ENCODE data around the gene NIM1K.
"Not testable (repeated sequence)": the region's sequence is repeated elsewhere in the genome, so short reads cannot be mapped to it uniquely, and the experiment has no call there.

The NIM1K gene

GRCh38 chr5:43231977-43232376 lies 40.0 kb downstream of the NIM1K start:
- peak; percentile 7 to 49 for DNase-seq

DNA sequence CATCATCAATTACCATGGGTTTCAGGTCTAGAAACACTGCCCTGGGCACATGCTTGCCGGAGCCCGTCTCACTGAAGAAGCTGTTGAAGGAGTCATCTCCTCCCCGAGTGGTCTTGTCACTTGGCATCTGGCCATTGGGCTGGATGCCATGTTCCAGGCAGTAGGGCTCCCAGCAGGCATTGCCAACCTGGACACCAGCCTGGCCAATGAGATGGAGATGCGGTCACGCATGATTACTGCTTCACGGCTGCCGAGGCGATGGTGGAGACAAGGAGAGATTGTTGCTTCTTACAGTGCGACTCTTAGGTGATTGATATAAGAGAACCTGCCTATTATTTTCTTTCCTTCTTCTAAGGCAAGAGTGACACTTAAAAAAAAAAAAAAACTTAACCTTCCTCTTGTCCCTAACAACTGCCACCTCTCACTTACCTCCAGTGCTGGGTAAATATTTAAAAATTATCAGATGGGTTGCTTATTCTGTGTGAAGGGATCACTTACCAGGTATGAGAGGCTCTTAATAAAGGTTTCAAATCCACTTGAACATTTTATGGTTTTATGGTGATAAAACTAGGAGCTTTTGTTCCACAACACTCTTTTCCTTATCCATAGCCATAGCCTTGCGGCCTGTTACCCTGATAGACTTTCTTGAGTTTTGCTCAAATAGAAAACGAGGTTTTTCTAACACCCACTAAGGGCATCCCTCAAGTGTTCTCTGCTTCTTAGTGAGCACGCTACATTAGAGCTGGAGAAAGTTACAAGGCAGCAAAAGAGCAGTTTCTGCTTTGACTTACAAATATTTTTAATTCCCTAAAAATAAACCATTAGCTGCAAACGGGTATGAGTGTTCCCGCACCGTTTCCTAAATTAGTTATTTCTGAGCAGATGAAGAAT lies 41.2 kb downstream of the NIM1K start:
- no peak for DNase-seq

GRCh38 chr5:43233946-43234345 lies 41.9 kb downstream of the NIM1K start:
- DNase-seq = no peak

DNA sequence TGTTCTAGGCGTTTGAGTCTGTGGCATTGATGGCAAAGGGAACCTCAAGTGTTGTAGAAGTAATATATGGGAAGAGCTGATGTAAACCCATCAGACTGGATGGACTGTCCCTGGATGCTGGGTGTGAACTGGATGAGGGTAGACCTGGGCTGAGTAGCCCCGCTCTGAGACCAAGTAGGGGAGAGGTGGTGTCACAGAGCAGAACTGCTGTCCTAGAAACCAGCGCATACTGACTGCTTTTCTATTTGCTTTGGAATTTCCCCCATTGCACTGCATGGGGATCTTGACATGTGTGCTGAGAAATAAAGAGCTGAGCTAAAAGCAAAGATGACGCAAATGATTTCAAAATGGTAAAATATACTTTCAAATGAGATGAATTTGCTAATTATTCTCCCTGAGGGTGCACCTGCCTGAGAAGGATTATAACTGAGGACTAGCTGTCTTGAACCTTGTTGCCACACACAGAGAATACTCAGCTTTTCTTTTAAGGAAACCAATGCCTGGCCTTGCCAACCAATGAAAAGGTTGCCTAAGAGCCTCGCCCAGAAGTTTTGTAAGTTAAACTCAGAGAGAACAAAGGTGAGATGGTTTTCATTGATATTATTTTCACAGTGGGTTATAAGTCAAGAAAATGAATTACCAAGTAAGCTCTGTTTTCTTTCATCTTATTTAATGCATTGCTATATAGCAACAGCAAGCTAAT lies 44.8 kb downstream of the NIM1K start:
- no peak for DNase-seq

DNA sequence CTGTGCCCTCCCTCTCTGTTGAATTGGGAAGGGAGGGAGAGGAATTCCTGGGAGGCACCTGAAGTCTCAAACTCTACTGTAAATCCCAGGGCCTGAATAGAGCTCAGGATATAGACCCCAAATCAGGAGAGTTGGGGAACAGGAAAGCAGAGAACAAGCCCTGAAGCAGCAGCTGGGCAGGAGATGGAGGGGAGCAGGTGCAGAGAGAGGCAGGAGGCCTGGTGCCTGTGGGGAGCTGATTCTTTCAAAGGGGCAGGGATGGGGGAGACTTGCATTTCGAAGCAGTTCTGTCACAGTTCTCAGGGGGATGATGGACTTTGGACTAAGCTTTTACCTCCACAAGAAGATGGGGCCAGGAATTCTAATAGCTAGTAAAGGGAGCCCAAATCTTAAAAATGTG lies 50.2 kb downstream of the NIM1K start:
- no peak for DNase-seq

DNA sequence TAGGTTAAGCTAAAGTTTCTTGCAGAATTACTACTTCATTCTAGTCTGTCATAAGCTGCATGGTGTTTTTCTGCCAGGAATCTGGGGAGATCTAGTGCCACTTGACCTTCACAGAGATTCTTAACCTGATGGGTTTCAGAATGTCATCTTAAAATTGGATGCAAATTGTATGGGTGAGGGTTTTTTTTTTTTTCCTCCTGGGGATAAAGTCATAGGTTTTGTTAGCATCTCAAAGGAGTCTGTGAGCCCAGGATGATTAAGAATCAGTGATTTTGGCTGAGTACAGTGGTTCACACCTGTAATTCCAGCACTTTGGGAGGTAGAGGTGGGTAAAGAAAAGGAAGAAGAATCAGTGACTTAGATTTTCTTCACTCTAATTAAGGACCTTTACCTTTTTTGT lies 51.2 kb downstream of the NIM1K start:
- no peak for DNase-seq

GRCh38 chr5:43244823-43245565 lies 53.0 kb downstream of the NIM1K start:
- DNase-seq = no peak

- DNase-seq = no peak
Observed at GRCh38 chr5:43245724-43246385, 53.8 kb downstream of the NIM1K start.

DNA sequence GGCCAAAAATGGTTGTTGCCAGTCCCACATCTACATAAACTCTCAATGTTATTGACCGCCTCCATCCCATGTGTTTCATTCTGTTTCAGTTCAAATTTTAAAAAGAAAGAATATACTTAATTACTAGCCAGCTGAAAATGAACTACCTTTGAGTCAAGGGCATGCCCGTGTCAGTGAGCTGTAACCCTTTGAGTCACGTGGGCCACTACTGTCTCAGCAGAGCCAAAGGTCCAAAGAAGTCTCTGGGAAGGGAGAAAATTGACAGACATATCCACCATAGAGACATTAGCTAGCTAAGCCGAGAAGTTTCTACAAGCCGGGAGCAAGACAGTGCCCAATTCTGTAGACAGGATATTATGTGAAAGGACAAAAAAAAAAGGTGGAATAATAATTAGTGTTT lies 59.7 kb downstream of the NIM1K start:
- no peak for DNase-seq

DNA sequence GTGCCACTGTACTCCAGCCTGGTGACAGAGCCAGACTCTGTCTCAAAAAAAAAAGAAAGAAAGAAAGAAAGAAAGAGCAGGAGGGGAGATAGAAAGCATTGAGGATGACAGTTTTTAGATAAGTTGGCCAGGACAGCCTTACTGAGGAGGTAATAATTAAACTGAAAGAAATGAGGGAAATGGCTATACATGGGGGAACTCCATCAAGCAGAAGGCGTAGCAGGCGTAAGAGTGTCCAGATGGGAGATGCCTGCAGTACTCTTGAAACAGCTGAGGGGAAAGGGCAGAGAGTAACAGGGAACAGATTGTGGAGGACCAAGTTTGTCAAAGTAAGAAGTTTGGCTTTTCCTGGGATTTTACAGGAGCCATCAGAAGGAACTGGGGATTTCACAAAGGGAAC lies 63.7 kb downstream of the NIM1K start:
- peak; percentile 76 to 86 for DNase-seq

- no peak for DNase-seq
Observed at GRCh38 chr5:43256261-43256966, 64.4 kb downstream of the NIM1K start.

- no peak for DNase-seq
Observed at GRCh38 chr5:43258116-43258515, 66.1 kb downstream of the NIM1K start.

GRCh38 chr5:43262269-43262668 lies 70.2 kb downstream of the NIM1K start:
- DNase-seq = not testable (repeated sequence)

DNA sequence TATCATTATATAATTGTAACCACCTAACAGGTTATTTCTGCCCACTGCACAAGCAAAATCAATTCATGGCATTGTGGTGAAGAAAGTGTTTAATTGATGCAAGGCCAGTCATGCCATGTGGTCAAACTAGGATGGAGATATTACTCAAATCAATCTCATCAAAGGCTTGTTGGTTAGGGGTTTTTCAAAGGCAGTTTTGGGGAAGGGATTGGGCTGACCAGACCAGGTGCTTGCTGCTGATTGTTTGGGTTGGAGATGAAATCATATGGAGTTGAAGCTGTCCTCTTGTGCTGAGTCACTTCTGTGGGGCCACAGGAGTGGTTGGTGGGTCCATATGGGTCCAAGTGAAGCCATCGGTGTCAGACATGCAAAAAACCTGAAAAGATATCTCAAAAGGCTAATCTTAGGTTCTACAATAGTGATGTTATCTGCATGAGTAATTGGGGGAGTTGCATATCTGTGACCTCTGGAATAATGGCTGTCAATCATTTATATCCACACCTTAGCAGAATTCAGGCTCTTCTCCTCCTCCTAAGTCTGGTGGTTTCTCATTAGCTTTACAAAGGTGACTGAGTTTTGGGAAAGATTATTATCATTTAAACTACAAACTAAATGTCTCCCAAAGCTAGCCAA lies 76.3 kb downstream of the NIM1K start:
- no peak for DNase-seq

GRCh38 chr5:43270645-43271044 lies 78.6 kb downstream of the NIM1K start:
- DNase-seq = no peak

- no peak for DNase-seq
Observed at GRCh38 chr5:43273552-43273951, 81.5 kb downstream of the NIM1K start.

- DNase-seq = no peak
Observed at GRCh38 chr5:43274435-43275114, 82.5 kb downstream of the NIM1K start.

GRCh38 chr5:43275391-43275790 lies 83.4 kb downstream of the NIM1K start:
- no peak for DNase-seq

DNA sequence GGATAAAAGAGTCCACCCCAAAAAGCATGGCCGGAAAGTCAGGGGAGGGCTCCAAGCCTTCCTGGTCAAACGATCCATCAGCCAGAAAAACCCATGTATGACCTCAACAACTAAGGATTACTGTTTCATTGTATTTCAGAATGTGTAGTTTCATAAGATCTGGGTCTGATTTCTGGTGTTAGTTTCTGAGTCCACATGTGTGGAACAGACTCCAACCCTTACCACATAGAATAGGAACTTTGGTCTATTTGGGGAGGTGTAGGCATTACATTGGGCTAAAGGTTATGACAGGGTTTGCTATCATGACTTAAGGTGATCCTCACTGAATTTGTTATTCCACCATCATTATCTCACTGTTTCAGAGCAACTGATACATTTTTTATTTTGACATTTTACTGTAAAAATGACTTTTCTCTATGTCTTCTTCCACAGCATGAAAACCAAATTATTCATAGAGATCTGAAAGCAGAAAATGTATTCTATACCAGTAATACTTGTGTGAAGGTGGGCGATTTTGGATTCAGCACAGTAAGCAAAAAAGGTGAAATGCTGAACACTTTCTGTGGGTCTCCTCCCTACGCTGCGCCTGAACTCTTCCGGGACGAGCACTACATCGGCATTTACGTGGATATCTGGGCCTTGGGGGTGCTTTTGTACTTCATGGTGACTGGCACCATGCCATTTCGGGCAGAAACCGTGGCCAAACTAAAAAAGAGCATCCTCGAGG lies 87.7 kb downstream of the NIM1K start:
- no peak for DNase-seq

DNA sequence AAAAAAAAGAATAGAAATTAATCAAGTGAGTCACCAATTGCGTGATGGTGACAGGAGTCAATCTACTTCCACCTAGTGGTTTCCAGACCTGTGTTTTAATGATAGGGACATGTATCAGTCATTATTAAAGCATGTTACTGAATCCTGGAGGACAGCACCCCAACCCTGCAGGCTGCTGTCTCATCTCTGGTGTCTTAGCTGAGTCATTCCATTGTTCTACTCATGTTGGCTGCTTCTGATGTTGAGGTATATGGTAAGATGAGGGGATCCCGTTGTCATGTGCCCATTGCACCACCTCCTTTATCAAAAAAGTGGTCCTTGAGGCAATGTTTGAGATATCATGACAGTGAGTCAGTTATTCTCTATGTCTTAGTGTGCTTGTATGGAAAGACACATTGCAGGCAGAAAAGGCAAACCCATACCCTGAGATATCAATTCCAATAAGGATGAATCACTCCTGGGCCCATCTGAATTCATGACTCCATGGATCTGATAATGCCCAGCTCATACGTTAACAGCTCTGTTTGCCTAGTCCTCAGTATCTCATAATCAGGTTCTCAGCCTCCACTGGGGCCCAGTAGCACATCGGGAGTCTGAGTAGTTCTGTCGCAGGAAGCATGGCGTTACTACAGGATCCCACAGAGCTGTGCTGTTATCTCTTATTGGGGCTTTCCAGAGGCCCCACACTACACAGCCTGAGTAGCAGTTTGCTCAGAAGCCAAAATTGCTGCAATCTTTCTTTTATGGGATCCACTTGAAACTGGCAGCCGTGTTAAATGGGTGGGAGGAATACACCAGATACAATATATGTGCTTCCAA lies 90.0 kb downstream of the NIM1K start:
- DNase-seq = no peak
